ENCODE data around the gene CFAP97D2. TPM values are rescaled to one million over a fixed set of nuclear protein-coding genes. Genes with fewer than 3 reads are reported as not detected.

The CFAP97D2 gene
- total RNA-seq, 3 donors from 2014 or later = not detected

GRCh38 chr13:114222461-114222968 is 43.5 kb downstream of the CFAP97D2 start:
- no peaks in the 10 kb centered on the region for H3K36me3 Mint-ChIP-seq (ENCODE audit: insufficient read depth)
- ATAC-seq (no peak), DNase-seq (no peak)
- no peaks in the 10 kb centered on the region for H3K27me3 Mint-ChIP-seq (ENCODE audit: low read depth)
- no peaks in the 10 kb centered on the region for H3K9me3 Mint-ChIP-seq
- H3K4me3 Mint-ChIP-seq = no peak overlapping the region
- peaks cover 76% of the 10 kb centered on the region for H3K4me1 Mint-ChIP-seq (ENCODE audit: low read depth)

- Mint-ChIP-seq H3K27me3 (ENCODE audit: low read depth) (peaks cover 2% of the 10 kb centered on the region), H3K9me3 (no peaks in the 10 kb centered on the region), H3K4me3 (no peak overlapping the region), H3K36me3 (ENCODE audit: insufficient read depth) (no peaks in the 10 kb centered on the region), H3K4me1 (ENCODE audit: low read depth) (peaks cover 66% of the 10 kb centered on the region)
- ATAC-seq (no peak), DNase-seq (no peak)
Measured at GRCh38 chr13:114224201-114224600, 45.1 kb downstream of the CFAP97D2 start.

GRCh38 chr13:114225610-114226009 is 46.6 kb downstream of the CFAP97D2 start:
- Mint-ChIP-seq H3K9me3 (no peaks in the 10 kb centered on the region), H3K4me1 (ENCODE audit: low read depth) (peaks cover 52% of the 10 kb centered on the region), H3K27me3 (ENCODE audit: low read depth) (peaks cover 5% of the 10 kb centered on the region), H3K36me3 (ENCODE audit: insufficient read depth) (no peaks in the 10 kb centered on the region), H3K4me3 (no peak overlapping the region)
- ATAC-seq (peak in 1 of 2 donors; percentile 20), DNase-seq (no peak)

GRCh38 chr13:114226088-114226487 is 47.0 kb downstream of the CFAP97D2 start:
- H3K4me1 Mint-ChIP-seq (ENCODE audit: low read depth) = peaks cover 47% of the 10 kb centered on the region
- no peaks in the 10 kb centered on the region for H3K9me3 Mint-ChIP-seq
- peaks cover 5% of the 10 kb centered on the region for H3K27me3 Mint-ChIP-seq (ENCODE audit: low read depth)
- no peaks in the 10 kb centered on the region for H3K36me3 Mint-ChIP-seq (ENCODE audit: insufficient read depth)
- ATAC-seq (peak in 1 of 2 donors; percentile 18), DNase-seq (no peak)
- H3K4me3 Mint-ChIP-seq = no peak overlapping the region

- DNase-seq (peak; percentile 86), ATAC-seq (peak; percentile 95 to 96)
- Mint-ChIP-seq H3K4me3 (no peak overlapping the region), H3K4me1 (ENCODE audit: low read depth) (peaks cover 43% of the 10 kb centered on the region), H3K9me3 (no peaks in the 10 kb centered on the region), H3K27me3 (ENCODE audit: low read depth) (peaks cover 5% of the 10 kb centered on the region), H3K36me3 (ENCODE audit: insufficient read depth) (no peaks in the 10 kb centered on the region)
Measured at GRCh38 chr13:114226699-114227323, 47.8 kb downstream of the CFAP97D2 start.

- no peak for DNase-seq
- no peak for ATAC-seq
- Mint-ChIP-seq H3K4me1 (ENCODE audit: low read depth) (peaks cover 37% of the 10 kb centered on the region), H3K27me3 (ENCODE audit: low read depth) (peaks cover 5% of the 10 kb centered on the region), H3K36me3 (ENCODE audit: insufficient read depth) (no peaks in the 10 kb centered on the region), H3K4me3 (no peak overlapping the region), H3K9me3 (no peaks in the 10 kb centered on the region)
Measured at GRCh38 chr13:114227528-114227927, 48.5 kb downstream of the CFAP97D2 start.

GRCh38 chr13:114228176-114228575 is 49.1 kb downstream of the CFAP97D2 start:
- peaks cover 5% of the 10 kb centered on the region for H3K27me3 Mint-ChIP-seq (ENCODE audit: low read depth)
- H3K4me3 Mint-ChIP-seq = no peak overlapping the region
- H3K9me3 Mint-ChIP-seq = no peaks in the 10 kb centered on the region
- ATAC-seq (no peak), DNase-seq (no peak)
- H3K4me1 Mint-ChIP-seq (ENCODE audit: low read depth) = peaks cover 34% of the 10 kb centered on the region
- no peaks in the 10 kb centered on the region for H3K36me3 Mint-ChIP-seq (ENCODE audit: insufficient read depth)

- no peaks in the 10 kb centered on the region for H3K9me3 Mint-ChIP-seq
- peaks cover 5% of the 10 kb centered on the region for H3K27me3 Mint-ChIP-seq (ENCODE audit: low read depth)
- peaks cover 30% of the 10 kb centered on the region for H3K4me1 Mint-ChIP-seq (ENCODE audit: low read depth)
- DNase-seq (no peak), ATAC-seq (no peak)
- no peaks in the 10 kb centered on the region for H3K36me3 Mint-ChIP-seq (ENCODE audit: insufficient read depth)
- H3K4me3 Mint-ChIP-seq = no peak overlapping the region
Measured at GRCh38 chr13:114229506-114229905, 50.4 kb downstream of the CFAP97D2 start.

- Mint-ChIP-seq H3K4me1 (ENCODE audit: low read depth) (peaks cover 25% of the 10 kb centered on the region), H3K27me3 (ENCODE audit: low read depth) (peaks cover 5% of the 10 kb centered on the region), H3K4me3 (no peak overlapping the region), H3K9me3 (no peaks in the 10 kb centered on the region), H3K36me3 (ENCODE audit: insufficient read depth) (no peaks in the 10 kb centered on the region)
- DNase-seq = no peak
- no peak for ATAC-seq
Measured at GRCh38 chr13:114230117-114230516, 51.1 kb downstream of the CFAP97D2 start.

GRCh38 chr13:114230575-114230974 is 51.5 kb downstream of the CFAP97D2 start:
- no peaks in the 10 kb centered on the region for H3K9me3 Mint-ChIP-seq
- ATAC-seq (no peak), DNase-seq (no peak)
- H3K36me3 Mint-ChIP-seq (ENCODE audit: insufficient read depth) = no peaks in the 10 kb centered on the region
- H3K4me3 Mint-ChIP-seq = no peak overlapping the region
- peaks cover 5% of the 10 kb centered on the region for H3K27me3 Mint-ChIP-seq (ENCODE audit: low read depth)
- peaks cover 28% of the 10 kb centered on the region for H3K4me1 Mint-ChIP-seq (ENCODE audit: low read depth)

- DNase-seq (no peak), ATAC-seq (no peak)
- Mint-ChIP-seq H3K4me1 (ENCODE audit: low read depth) (peaks cover 22% of the 10 kb centered on the region), H3K27me3 (ENCODE audit: low read depth) (peaks cover 5% of the 10 kb centered on the region), H3K9me3 (no peaks in the 10 kb centered on the region), H3K4me3 (no peak overlapping the region), H3K36me3 (ENCODE audit: insufficient read depth) (no peaks in the 10 kb centered on the region)
Measured at GRCh38 chr13:114231886-114232285, 52.8 kb downstream of the CFAP97D2 start.

GRCh38 chr13:114234266-114234644 is 55.2 kb downstream of the CFAP97D2 start:
- no peaks in the 10 kb centered on the region for H3K9me3 Mint-ChIP-seq
- peaks cover 3% of the 10 kb centered on the region for H3K27me3 Mint-ChIP-seq (ENCODE audit: low read depth)
- DNase-seq = no peak
- H3K36me3 Mint-ChIP-seq (ENCODE audit: insufficient read depth) = peaks cover 16% of the 10 kb centered on the region
- no peak for ATAC-seq
- peak overlapping the region; percentile 87 for H3K4me3 Mint-ChIP-seq
- peaks cover 24% of the 10 kb centered on the region for H3K4me1 Mint-ChIP-seq (ENCODE audit: low read depth)

- Mint-ChIP-seq H3K4me1 (ENCODE audit: low read depth) (peaks cover 24% of the 10 kb centered on the region), H3K4me3 (peak within 1 kb of the TSS; percentile 87), H3K36me3 (ENCODE audit: insufficient read depth) (peaks cover 19% of the 10 kb centered on the region), H3K9me3 (no peaks in the 10 kb centered on the region), H3K27me3 (ENCODE audit: low read depth) (peaks cover 3% of the 10 kb centered on the region)
- peak; percentile 92 to 96 for ATAC-seq
- peak; percentile 88 for DNase-seq
Measured at GRCh38 chr13:114234645-114235421, 55.8 kb downstream of the CFAP97D2 start, which contains the start of gene CDC16. TSS of gene CDC16 (plus strand) at chr13:114234897. CDS start at chr13:114235085, 188 bp downstream.

- DNase-seq (no peak), ATAC-seq (no peak)
- no peaks in the 10 kb centered on the region for H3K9me3 Mint-ChIP-seq
- peak overlapping the region; percentile 87 for H3K4me3 Mint-ChIP-seq
- peaks cover 24% of the 10 kb centered on the region for H3K4me1 Mint-ChIP-seq (ENCODE audit: low read depth)
- no peaks in the 10 kb centered on the region for H3K27me3 Mint-ChIP-seq (ENCODE audit: low read depth)
- peaks cover 20% of the 10 kb centered on the region for H3K36me3 Mint-ChIP-seq (ENCODE audit: insufficient read depth)
Measured at GRCh38 chr13:114235697-114236096, 56.6 kb downstream of the CFAP97D2 start.

- ATAC-seq = no peak
- Mint-ChIP-seq H3K27me3 (ENCODE audit: low read depth) (no peaks in the 10 kb centered on the region), H3K4me1 (ENCODE audit: low read depth) (peaks cover 24% of the 10 kb centered on the region), H3K9me3 (no peaks in the 10 kb centered on the region), H3K36me3 (ENCODE audit: insufficient read depth) (peaks cover 22% of the 10 kb centered on the region), H3K4me3 (peak overlapping the region; percentile 87)
- no peak for DNase-seq
Measured at GRCh38 chr13:114236227-114236626, 57.2 kb downstream of the CFAP97D2 start.
